GM23248 (cell line): ENCODE measurements around the gene RNASE7.

Source experiments
- EZH2 ChIP-seq: fragments of 200-600 bp; sonication (generic); IDR thresholded peaks from 2 replicates; pipeline ENCODE4 v1.6.1; 2018; ENCODE audit warnings: antibody characterized with exemption, mild to moderate bottlenecking; ENCODE audit not compliant: insufficient read depth, poor library complexity, severe bottlenecking
- EZH2phosphoT487 ChIP-seq: fragments of 200-600 bp; sonication (generic); IDR thresholded peaks from 2 replicates; pipeline ENCODE4 v1.6.1; 2018; ENCODE audit warnings: antibody characterized with exemption, moderate library complexity, mild to moderate bottlenecking, low read depth; ENCODE audit not compliant: insufficient read depth

DNA sequence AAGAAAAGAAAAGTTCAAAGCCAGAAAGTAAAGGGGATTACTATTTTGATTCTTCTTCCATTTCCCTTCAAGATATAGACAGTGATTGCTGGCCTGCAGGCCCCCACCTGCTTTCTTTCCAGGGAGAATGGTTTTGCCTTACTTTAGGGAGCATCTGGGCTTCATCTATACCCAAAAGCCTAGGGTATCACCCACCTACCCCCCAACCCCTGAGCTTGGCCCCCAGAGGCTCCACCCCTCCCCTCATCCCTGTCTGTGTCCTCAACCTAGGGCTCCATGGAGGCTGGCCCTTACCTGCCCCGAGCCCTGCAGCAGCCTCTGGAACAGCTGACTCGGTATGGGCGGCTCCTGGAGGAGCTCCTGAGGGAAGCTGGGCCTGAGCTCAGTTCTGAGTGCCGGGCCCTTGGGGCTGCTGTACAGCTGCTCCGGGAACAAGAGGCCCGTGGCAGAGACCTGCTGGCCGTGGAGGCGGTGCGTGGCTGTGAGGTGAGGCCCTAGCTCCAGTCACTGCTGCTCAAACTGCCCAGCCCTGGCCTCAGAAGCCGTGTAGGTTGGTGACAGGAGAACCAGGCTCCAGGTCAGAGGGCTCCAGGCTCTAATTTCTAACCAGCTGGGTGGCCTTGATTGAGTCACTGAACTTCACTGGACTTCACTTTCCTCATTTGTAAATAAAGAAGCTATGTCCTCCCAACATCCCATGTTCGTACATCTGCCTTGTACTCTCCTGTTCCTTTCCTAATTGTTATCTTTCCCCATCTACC is 41.6 kb downstream of the RNASE7 start:
- TF ChIP-seq EZH2phosphoT487 (no peak), EZH2 (no peak)
